ENCODE data around the gene MAB21L3. TPM values are rescaled to one million over a fixed set of nuclear protein-coding genes. Genes with fewer than 3 reads are reported as not detected.

The MAB21L3 gene
- total RNA-seq, 1 donor from 2014 or later, result 1.2 TPM

DNA sequence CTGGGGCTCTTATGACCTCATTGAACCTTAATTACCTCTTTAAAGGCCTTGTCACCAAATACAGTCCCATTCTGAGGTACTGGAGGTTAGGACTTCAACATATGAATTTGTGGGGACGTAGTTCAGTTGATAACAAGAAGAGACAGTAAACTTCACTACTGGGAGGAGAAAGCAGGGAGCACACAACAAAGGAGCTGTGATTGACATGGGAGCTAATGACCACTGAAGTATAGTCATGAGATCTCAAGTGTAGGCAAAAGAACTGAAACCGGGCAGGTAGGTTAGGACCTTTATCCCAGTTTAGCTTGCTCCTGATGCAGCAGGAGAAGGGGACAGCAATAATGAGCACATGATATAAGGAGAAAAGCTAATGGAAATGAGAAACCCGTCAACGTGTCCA lies 11.8 kb upstream of the MAB21L3 start:
- no peaks in the 10 kb centered on the region for H3K27me3 ChIP-seq (ENCODE audit: low read depth)
- no peak for DNase-seq
- no peak for ATAC-seq
- intact Hi-C loops (cut with DNase I), result no loop called here
- H3K4me3 ChIP-seq, result no peak overlapping the region
- peaks cover 22% of the 10 kb centered on the region for H3K9me3 ChIP-seq
- H3K4me1 ChIP-seq, result no peaks in the 10 kb centered on the region
- H3K36me3 ChIP-seq, result no peaks in the 10 kb centered on the region
- H3K27ac ChIP-seq, result no peak overlapping the region
- TF ChIP-seq, protein P1, sequence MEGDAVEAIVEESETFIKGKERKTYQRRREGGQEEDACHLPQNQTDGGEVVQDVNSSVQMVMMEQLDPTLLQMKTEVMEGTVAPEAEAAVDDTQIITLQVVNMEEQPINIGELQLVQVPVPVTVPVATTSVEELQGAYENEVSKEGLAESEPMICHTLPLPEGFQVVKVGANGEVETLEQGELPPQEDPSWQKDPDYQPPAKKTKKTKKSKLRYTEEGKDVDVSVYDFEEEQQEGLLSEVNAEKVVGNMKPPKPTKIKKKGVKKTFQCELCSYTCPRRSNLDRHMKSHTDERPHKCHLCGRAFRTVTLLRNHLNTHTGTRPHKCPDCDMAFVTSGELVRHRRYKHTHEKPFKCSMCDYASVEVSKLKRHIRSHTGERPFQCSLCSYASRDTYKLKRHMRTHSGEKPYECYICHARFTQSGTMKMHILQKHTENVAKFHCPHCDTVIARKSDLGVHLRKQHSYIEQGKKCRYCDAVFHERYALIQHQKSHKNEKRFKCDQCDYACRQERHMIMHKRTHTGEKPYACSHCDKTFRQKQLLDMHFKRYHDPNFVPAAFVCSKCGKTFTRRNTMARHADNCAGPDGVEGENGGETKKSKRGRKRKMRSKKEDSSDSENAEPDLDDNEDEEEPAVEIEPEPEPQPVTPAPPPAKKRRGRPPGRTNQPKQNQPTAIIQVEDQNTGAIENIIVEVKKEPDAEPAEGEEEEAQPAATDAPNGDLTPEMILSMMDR (IDR thresholded peaks at IDR 0.05), result no peak

DNA sequence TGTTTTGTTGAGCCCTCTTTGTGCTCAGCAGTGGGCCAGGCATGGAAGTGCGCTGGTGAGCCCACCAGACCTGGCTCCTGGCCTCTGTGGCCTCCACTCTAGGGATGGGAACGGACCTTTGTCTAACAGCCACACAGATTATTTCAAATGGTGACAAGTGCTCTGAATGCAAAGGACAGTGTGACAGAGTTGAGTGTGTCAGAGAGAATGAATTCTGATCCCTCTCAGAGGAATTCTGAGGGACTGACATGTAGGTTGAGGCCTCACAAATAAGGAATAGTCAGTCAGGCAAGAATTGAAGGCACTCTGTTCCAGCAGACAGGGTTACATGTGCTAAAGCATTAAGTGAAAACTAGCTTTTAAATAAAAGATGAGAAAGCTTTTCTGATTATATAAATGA lies 11.3 kb upstream of the MAB21L3 start:
- DNase-seq (no peak), ATAC-seq (no peak)
- Histone ChIP-seq H3K27me3 (ENCODE audit: low read depth) (no peaks in the 10 kb centered on the region), H3K4me1 (no peaks in the 10 kb centered on the region), H3K27ac (no peak overlapping the region), H3K9me3 (peaks cover 16% of the 10 kb centered on the region), H3K4me3 (no peak overlapping the region), H3K36me3 (no peaks in the 10 kb centered on the region)
- intact Hi-C loops (cut with DNase I), result no loop called here
- TF ChIP-seq, protein P1 (IDR thresholded peaks at IDR 0.05), result no peak

DNA sequence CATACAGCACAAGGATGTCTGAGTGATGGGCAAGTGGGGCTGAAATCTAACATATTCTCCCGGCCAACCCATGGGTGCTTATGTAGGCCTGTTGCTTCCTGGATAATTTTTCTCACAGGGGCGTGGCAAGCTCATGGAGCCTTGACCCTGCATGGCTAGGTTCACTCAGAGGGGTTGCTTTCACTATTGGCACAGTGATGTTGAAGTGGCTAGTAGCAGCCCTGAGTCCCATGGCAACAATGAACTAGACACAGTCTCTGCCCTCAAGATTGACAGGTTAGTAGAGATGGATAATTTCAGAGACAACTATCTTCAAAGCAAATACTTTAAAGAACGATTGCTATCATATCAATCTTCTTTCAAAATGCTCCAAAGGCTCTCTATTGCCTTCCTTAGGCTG lies 6.5 kb upstream of the MAB21L3 start:
- no peaks in the 10 kb centered on the region for H3K4me1 ChIP-seq
- TF ChIP-seq, protein P1 (IDR thresholded peaks at IDR 0.05), result no peak
- DNase-seq, result no peak
- no peaks in the 10 kb centered on the region for H3K9me3 ChIP-seq
- ATAC-seq, result no peak
- H3K36me3 ChIP-seq, result no peaks in the 10 kb centered on the region
- intact Hi-C loops (cut with DNase I), result no loop called here
- no peaks in the 10 kb centered on the region for H3K27me3 ChIP-seq (ENCODE audit: low read depth)
- no peak overlapping the region for H3K4me3 ChIP-seq
- no peak overlapping the region for H3K27ac ChIP-seq

DNA sequence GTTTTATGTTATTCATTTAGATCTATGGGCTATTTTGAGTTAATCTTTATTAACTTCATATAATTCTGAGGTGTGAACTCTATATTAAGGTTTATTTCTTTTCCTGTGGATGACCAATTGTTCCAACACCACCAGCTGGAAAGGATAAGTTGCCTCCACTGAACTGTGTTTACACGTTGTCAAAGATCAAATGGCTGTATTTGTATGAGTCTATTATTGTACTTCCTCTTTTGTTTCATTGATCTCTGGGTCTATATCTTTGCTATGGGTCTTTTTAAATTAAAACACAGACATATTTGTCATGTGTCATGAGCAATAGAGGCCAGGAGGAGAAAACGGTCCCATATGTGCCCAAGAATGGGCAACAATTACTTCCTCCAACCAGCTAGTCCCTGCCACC lies 5.2 kb upstream of the MAB21L3 start:
- ATAC-seq, result no peak
- intact Hi-C loops (cut with DNase I), result no loop called here
- TF ChIP-seq, protein P1 (IDR thresholded peaks at IDR 0.05), result no peak
- Histone ChIP-seq H3K36me3 (no peaks in the 10 kb centered on the region), H3K4me1 (peaks cover 4% of the 10 kb centered on the region), H3K4me3 (no peak overlapping the region), H3K27me3 (ENCODE audit: low read depth) (no peaks in the 10 kb centered on the region), H3K9me3 (no peaks in the 10 kb centered on the region), H3K27ac (no peak overlapping the region)
- no peak for DNase-seq

DNA sequence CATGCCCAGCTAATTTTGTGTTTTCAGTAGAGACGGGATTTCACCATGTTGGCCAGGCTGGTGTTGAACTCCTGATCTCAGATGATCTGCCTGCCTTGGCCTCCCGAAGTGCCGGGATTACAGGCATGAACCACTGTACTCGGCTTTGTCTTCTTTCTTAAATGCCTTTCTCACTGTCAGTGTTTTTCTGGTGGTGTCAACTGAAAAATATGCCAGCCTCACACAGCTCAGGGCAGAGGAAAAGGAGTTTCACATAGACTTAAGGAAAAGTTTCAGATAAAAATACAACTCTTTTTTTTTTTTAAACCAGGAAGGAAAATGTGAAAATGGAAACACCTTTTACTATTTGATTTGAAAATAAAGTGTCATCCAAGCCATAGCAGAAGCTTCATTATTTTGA lies 4.6 kb upstream of the MAB21L3 start:
- DNase-seq, result no peak
- no peaks in the 10 kb centered on the region for H3K9me3 ChIP-seq
- H3K27ac ChIP-seq, result no peak overlapping the region
- ATAC-seq, result no peak
- intact Hi-C loops (cut with DNase I), result no loop called here
- H3K4me3 ChIP-seq, result no peak overlapping the region
- no peaks in the 10 kb centered on the region for H3K27me3 ChIP-seq (ENCODE audit: low read depth)
- TF ChIP-seq, protein P1 (IDR thresholded peaks at IDR 0.05), result no peak
- H3K36me3 ChIP-seq, result no peaks in the 10 kb centered on the region
- peaks cover 11% of the 10 kb centered on the region for H3K4me1 ChIP-seq

DNA sequence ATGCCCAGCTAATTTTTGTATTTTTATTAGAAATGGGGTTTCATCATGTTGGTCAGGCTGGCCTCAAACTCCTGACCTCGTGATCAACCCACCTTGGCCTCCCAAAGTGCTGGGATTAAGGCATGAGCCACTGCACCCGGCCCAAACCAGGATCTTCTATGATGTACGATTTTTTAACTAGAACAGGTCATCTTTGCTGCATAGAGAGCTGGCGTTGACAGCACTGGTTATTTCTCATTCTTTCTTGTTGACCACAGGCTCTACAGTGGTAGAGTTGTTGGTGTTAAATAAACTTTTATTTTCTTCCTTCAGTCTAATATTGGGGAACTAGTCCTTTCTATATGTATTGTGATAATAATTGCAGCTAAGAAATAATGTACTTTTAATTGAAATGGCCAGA lies 3.8 kb upstream of the MAB21L3 start:
- no peaks in the 10 kb centered on the region for H3K36me3 ChIP-seq
- DNase-seq, result no peak
- peaks cover 14% of the 10 kb centered on the region for H3K4me1 ChIP-seq
- H3K9me3 ChIP-seq, result no peaks in the 10 kb centered on the region
- no peak overlapping the region for H3K27ac ChIP-seq
- TF ChIP-seq, protein P1 (IDR thresholded peaks at IDR 0.05), result no peak
- no peak overlapping the region for H3K4me3 ChIP-seq
- intact Hi-C loops (cut with DNase I), result no loop called here
- ATAC-seq, result no peak
- no peaks in the 10 kb centered on the region for H3K27me3 ChIP-seq (ENCODE audit: low read depth)

All from lower lobe of right lung (tissue), 2 donors.